H1 (cell line): ENCODE measurements around the gene B4GALNT3. TPM values are rescaled to one million over a fixed set of nuclear protein-coding genes. Genes with fewer than 3 reads are reported as not detected.

Experiments
- CTCF ChIA-PET: fragments of 300-600 bp; sonication (Branson Sonifier 250); formaldehyde crosslinking; loops from one replicate; lab custom pipeline; 2021; ENCODE audit not compliant: partially characterized antibody; lab: Charles Lee
- POLR2A ChIA-PET: fragments of 300-600 bp; sonication (Branson Sonifier 250); formaldehyde crosslinking; loops from one replicate; lab custom pipeline; 2021; ENCODE audit warnings: inconsistent platforms; ENCODE audit not compliant: partially characterized antibody; lab: Charles Lee
- DNase-seq, 2 experiments: peaks; one replicate each; pipeline versions ENCODE4 v3.0.0 to v3.0.0-alpha.2; 2010 to 2022; ENCODE audit warnings: low spot score in 2 of 2, low read depth in 1 of 2, mixed read lengths in 1 of 2
- FAIRE-seq: peaks from 2 replicates; lab custom pipeline; 2011; peaks lifted over from hg19 to GRCh38; lab: Jason Lieb, UNC
- H2AFZ ChIP-seq: 2 replicates; pipeline ENCODE4 v1.8.1; 2012; ENCODE audit warnings: low read length, inconsistent platforms
- H2AK5ac ChIP-seq: 2 replicates; pipeline ENCODE4 v1.6.1; 2013; ENCODE audit warnings: low read depth, low read length
- H2BK120ac ChIP-seq: replicated peaks from 2 replicates; pipeline ENCODE3; 2013; ENCODE audit warnings: low read depth, low read length, inconsistent platforms
- H2BK12ac ChIP-seq: 2 replicates; pipeline ENCODE4 v1.6.1; 2013; ENCODE audit warnings: low read depth, low read length
- H2BK15ac ChIP-seq: 2 replicates; pipeline ENCODE4 v1.6.1; 2013; ENCODE audit warnings: low read length
- H2BK20ac ChIP-seq: 2 replicates; pipeline ENCODE4 v1.6.1; 2013; ENCODE audit warnings: low read length
- H2BK5ac ChIP-seq: 2 replicates; pipeline ENCODE4 v1.6.1; 2013; ENCODE audit warnings: low read depth, low read length
- H3K14ac ChIP-seq: 2 replicates; pipeline ENCODE4 v1.6.1; 2013; ENCODE audit warnings: inconsistent platforms; ENCODE audit not compliant: insufficient read length
- H3K18ac ChIP-seq: 2 replicates; pipeline ENCODE4 v1.6.1; 2013; ENCODE audit warnings: low read length; ENCODE audit errors: extremely low read depth
- H3K23ac ChIP-seq: 2 replicates; pipeline ENCODE4 v1.6.1; 2013; ENCODE audit warnings: inconsistent platforms; ENCODE audit not compliant: insufficient read length
- H3K23me2 ChIP-seq: 2 replicates; pipeline ENCODE4 v1.6.1; 2013; ENCODE audit warnings: low read depth, low read length
- H3K27ac ChIP-seq: 2 replicates; pipeline ENCODE4 v1.6.1; 2011; ENCODE audit warnings: low read depth, low read length, inconsistent platforms
- H3K27me3 ChIP-seq, 4 experiments: replicated peaks in 1 of 4; 1 replicate in 1 of 4; 2 replicates in 3 of 4; pipeline versions ENCODE4 v1.6.1 to v1.8.1; 2011 to 2013; ENCODE audit warnings: low read length in 3 of 4, mild to moderate bottlenecking in 3 of 4, inconsistent platforms in 2 of 4, mixed read lengths in 2 of 4, moderate library complexity in 1 of 4; ENCODE audit not compliant: control insufficient read depth in 3 of 4, insufficient read depth in 3 of 4; ENCODE audit errors: extremely low read depth in 1 of 4
- H3K36me3 ChIP-seq, 4 experiments: 2 replicates each; pipeline versions ENCODE4 v1.6.1 to v1.8.1; 2011 to 2013; ENCODE audit warnings: mild to moderate bottlenecking in 4 of 4, low read length in 3 of 4, moderate library complexity in 2 of 4, control low read depth in 1 of 4, inconsistent platforms in 1 of 4; ENCODE audit not compliant: insufficient read depth in 4 of 4, control insufficient read depth in 2 of 4
- H3K4ac ChIP-seq: replicated peaks from 2 replicates; pipeline ENCODE3; 2013; ENCODE audit warnings: low read length, low read depth, mixed read lengths, inconsistent platforms; ENCODE audit not compliant: insufficient read length
- H3K4me1 ChIP-seq, 4 experiments: replicated peaks in 1 of 4; 1 replicate in 1 of 4; 2 replicates in 3 of 4; pipeline versions ENCODE4 v1.6.1 to v1.8.1; 2011 to 2013; ENCODE audit warnings: low read length in 3 of 4, inconsistent platforms in 2 of 4, mixed read lengths in 1 of 4; ENCODE audit not compliant: insufficient read depth in 4 of 4, control insufficient read depth in 3 of 4
- H3K4me2 ChIP-seq, 2 experiments: 2 replicates each; pipeline versions ENCODE4 v1.6.1 to v1.8.1; 2011 to 2013; ENCODE audit warnings: low read depth in 2 of 2, low read length in 2 of 2, control low read depth in 1 of 2, inconsistent platforms in 1 of 2, mild to moderate bottlenecking in 1 of 2; ENCODE audit not compliant: insufficient read depth in 1 of 2
- H3K4me3 ChIP-seq, 4 experiments: fragments of 200-600, 300-600 bp in 1 of 4; sonication (generic), shearing (Covaris generic), sonication (Bioruptor Twin) in 1 of 4; 2 replicates each; pipeline versions ENCODE4 v1.5.1 to v1.8.1; 2011 to 2016; ENCODE audit warnings: low read length in 4 of 4, low read depth in 3 of 4, control low read depth in 2 of 4, inconsistent platforms in 2 of 4, mild to moderate bottlenecking in 2 of 4, mixed read lengths in 1 of 4, moderate library complexity in 1 of 4; ENCODE audit not compliant: insufficient read depth in 2 of 4; ENCODE audit errors: extremely low read depth in 1 of 4
- H3K56ac ChIP-seq: replicated peaks from 2 replicates; pipeline ENCODE3; 2013; ENCODE audit warnings: low read depth, mild to moderate bottlenecking, mixed read lengths, low read length, inconsistent platforms; ENCODE audit not compliant: insufficient read length
- H3K79me1 ChIP-seq: 2 replicates; pipeline ENCODE4 v1.6.1; 2013; ENCODE audit warnings: low read depth, low read length, control low read depth
- H3K79me2 ChIP-seq, 2 experiments: 2 replicates each; pipeline versions ENCODE4 v1.6.1 to v1.8.1; 2012 to 2013; ENCODE audit warnings: low read length in 2 of 2, mild to moderate bottlenecking in 2 of 2, inconsistent platforms in 1 of 2; ENCODE audit not compliant: insufficient read depth in 2 of 2, control insufficient read depth in 1 of 2
- H3K9ac ChIP-seq, 4 experiments: replicated peaks in 1 of 4; 1 replicate in 1 of 4; 2 replicates in 3 of 4; pipeline versions ENCODE4 v1.6.1 to v1.8.1; 2011 to 2013; ENCODE audit warnings: low read depth in 3 of 4, low read length in 3 of 4, control low read depth in 2 of 4, mild to moderate bottlenecking in 2 of 4, moderate library complexity in 2 of 4, inconsistent platforms in 1 of 4; ENCODE audit errors: extremely low read depth in 1 of 4
- H3K9me3 ChIP-seq, 2 experiments: 2 replicates each; pipeline versions ENCODE4 v1.6.1 to v1.8.1; 2012 to 2013; ENCODE audit warnings: mild to moderate bottlenecking in 2 of 2, moderate library complexity in 2 of 2, control low read depth in 1 of 2, inconsistent platforms in 1 of 2, low read depth in 1 of 2, low read length in 1 of 2, mixed read lengths in 1 of 2; ENCODE audit not compliant: insufficient read depth in 2 of 2
- H4K20me1 ChIP-seq, 2 experiments: replicated peaks in 1 of 2; 2 replicates each; pipeline versions ENCODE3 to v1.8.1; 2011 to 2013; ENCODE audit warnings: inconsistent platforms in 2 of 2, low read length in 2 of 2, mild to moderate bottlenecking in 1 of 2; ENCODE audit not compliant: insufficient read depth in 2 of 2, control insufficient read depth in 1 of 2
- H4K5ac ChIP-seq: 2 replicates; pipeline ENCODE4 v1.6.1; 2013; ENCODE audit warnings: low read length, low read depth, mixed read lengths, inconsistent platforms; ENCODE audit not compliant: insufficient read length
- H4K8ac ChIP-seq: 2 replicates; pipeline ENCODE4 v1.8.0; 2013; ENCODE audit warnings: mild to moderate bottlenecking, moderate library complexity, low read length, inconsistent platforms; ENCODE audit not compliant: insufficient read depth; ENCODE audit errors: extremely low read depth
- H4K91ac ChIP-seq: replicated peaks from 2 replicates; pipeline ENCODE3; 2013; ENCODE audit warnings: low read length, mixed read lengths, inconsistent platforms; ENCODE audit not compliant: insufficient read length
- CBX8 ChIP-seq: fragments of 300-800, 300-1000 bp; sonication (generic); IDR thresholded peaks from 2 replicates; pipeline ENCODE4 v1.7.1; 2016; ENCODE audit warnings: low read depth, low read length, borderline replicate concordance
- WGBS, 2 experiments: shearing (Covaris generic) in 1 of 2; methylation state at CpG; one replicate each; pipeline versions ENCODE4 v1.1.6 to v1.1.7; 2013 to 2015; ENCODE audit warnings: low lambda C conversion rate in 2 of 2, mixed read lengths in 2 of 2, inconsistent platforms in 1 of 2, low coverage in 1 of 2, missing lambda C conversion rate in 1 of 2; ENCODE audit not compliant: insufficient replicate concordance in 2 of 2, insufficient coverage in 1 of 2, insufficient read length in 1 of 2; ENCODE audit errors: extremely low coverage in 1 of 2, missing lambda C conversion rate in 1 of 2; 5-methylcytosine and 5-hydroxymethylcytosine counted together
- polyA plus RNA-seq, 7 experiments: library from polyadenylated mRNA; depleted of rRNA in 3 of 7; stranded (reverse) in 5 of 7; unstranded in 2 of 7; fragments of >200 nt in 5 of 7; fragments of 200-250 nt in 2 of 7; gene quantifications; 1 replicate in 5 of 7; 2 replicates in 1 of 7; 4 replicates in 1 of 7; pipeline versions ENCODE4 v1.2.1 to v1.2.3, GENCODE V29; 2011 to 2013; ENCODE audit warnings: missing spikeins in 2 of 7, mixed read lengths in 2 of 7
- total RNA-seq: library from RNA; stranded (reverse); fragmentation: NEBNext Ultra II Directional; extraction: Animal tissue kit (Norgen Biotek cat#: 25700); gene quantifications from 2 replicates; pipeline ENCODE4 v1.2.1, GENCODE V29; 2021

Gene B4GALNT3
- total and polyA plus RNA-seq, 2 of the 8 experiments (the other 6 are each of a cell fraction or from before 2014, with no cell fraction given) = 12.5 to 20.3 TPM

GRCh38 chr12:530821-531220 is 71.1 kb downstream of the B4GALNT3 start:
- no peak overlapping the region for H4K8ac ChIP-seq
- no peak overlapping the region for H2BK12ac ChIP-seq
- H2BK15ac ChIP-seq = no peak overlapping the region
- no peaks in the 10 kb centered on the region for H3K27me3 ChIP-seq
- POLR2A ChIA-PET = interaction anchor here (1.4 kb wide), 1 partner anchor 57 kb away, joined by 4 read pairs; no protein-coding TSS in a partner anchor
- H3K23me2 ChIP-seq = no peaks in the 10 kb centered on the region
- no peak overlapping the region for H2BK5ac ChIP-seq
- H3K79me2 ChIP-seq = no peaks in the 10 kb centered on the region
- no peak for DNase-seq
- H3K23ac ChIP-seq = no peak overlapping the region
- no peak overlapping the region for H2AK5ac ChIP-seq
- no peak overlapping the region for H3K4ac ChIP-seq
- no peak overlapping the region for H2BK120ac ChIP-seq
- H3K4me2 ChIP-seq = no peak overlapping the region
- TF ChIP-seq CBX8 = no peak
- TF ChIP-seq, all 59 proteins: peak for 0
- peaks cover 10 to 15% of the 10 kb centered on the region in 2 experiments; a peak in 3 of 4 replicates for H3K9me3 ChIP-seq
- H3K27ac ChIP-seq = no peak overlapping the region
- no peak overlapping the region for H3K18ac ChIP-seq
- no peaks in the 10 kb centered on the region for H3K36me3 ChIP-seq
- no peak overlapping the region for H3K56ac ChIP-seq
- no peak overlapping the region for H4K91ac ChIP-seq
- peaks cover 2% of the 10 kb centered on the region for H3K79me1 ChIP-seq
- no peak overlapping the region for H4K5ac ChIP-seq
- no peak overlapping the region for H3K4me3 ChIP-seq
- CTCF ChIA-PET = interaction anchor here (0.7 to 5.3 kb wide), 6 partner anchors 7 to 81 kb away, joined by 3 to 37 read pairs (median 8); no protein-coding TSS in a partner anchor
- H3K4me1 ChIP-seq = peaks cover 0 to 3% (median 0%) of the 10 kb centered on the region in 4 experiments; a peak in 1 of 7 replicates
- H3K14ac ChIP-seq = no peak overlapping the region
- FAIRE-seq = no peak
- 96% methylated on average over 6 of the region's 6 CpGs; no CpG with 5 or more reads in 1 of the 2 experiments for WGBS, 2 experiments
- no peak overlapping the region for H2BK20ac ChIP-seq
- no peak overlapping the region for H2AFZ ChIP-seq
- H3K9ac ChIP-seq = no peak overlapping the region; a peak in 1 of 7 replicates
- H4K20me1 ChIP-seq = no peaks in the 10 kb centered on the region
